GM21737 (cell line): ENCODE data around the gene ARHGAP45.
"Not testable (repeated sequence)": the region's sequence is repeated elsewhere in the genome, so short reads cannot be mapped to it uniquely, and the experiment has no call there.

Experiments used
- ATAC-seq: cut with Tn5 transposase; IDR thresholded peaks from one replicate; pipeline ENCODE4 v1.9.1; 2021; ENCODE audit warnings: mild to moderate bottlenecking, moderate library complexity; ENCODE audit not compliant: unreplicated experiment

Gene ARHGAP45

GRCh38 chr19:1113030-1113985 is 46.3 kb downstream of the ARHGAP45 start:
- peak; percentile 47 for ATAC-seq

DNA sequence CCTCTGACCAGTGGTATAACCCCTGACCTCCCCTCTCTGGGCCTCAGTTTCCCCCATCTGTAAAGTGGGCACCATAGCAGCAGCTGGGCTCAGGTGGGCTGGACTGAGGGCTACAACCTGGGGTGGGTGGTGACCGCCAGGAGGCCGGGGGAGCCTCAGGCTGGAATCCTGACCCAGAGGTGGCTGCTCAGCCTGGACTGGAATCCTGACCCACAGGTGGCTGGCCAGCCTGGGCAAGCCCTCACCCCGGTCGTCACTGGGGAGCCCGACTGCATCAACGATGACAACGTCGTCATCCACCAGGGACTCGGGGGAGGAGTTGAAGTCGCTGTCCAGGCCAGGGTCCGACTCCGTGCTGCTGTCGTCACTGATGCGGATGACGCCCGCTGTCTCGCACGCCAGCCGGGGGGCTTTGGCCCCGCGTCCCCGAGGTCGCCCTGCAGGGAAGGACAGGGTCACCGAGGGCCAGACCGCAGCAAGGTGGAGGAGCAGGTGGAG is 47.1 kb downstream of the ARHGAP45 start:
- no peak for ATAC-seq

DNA sequence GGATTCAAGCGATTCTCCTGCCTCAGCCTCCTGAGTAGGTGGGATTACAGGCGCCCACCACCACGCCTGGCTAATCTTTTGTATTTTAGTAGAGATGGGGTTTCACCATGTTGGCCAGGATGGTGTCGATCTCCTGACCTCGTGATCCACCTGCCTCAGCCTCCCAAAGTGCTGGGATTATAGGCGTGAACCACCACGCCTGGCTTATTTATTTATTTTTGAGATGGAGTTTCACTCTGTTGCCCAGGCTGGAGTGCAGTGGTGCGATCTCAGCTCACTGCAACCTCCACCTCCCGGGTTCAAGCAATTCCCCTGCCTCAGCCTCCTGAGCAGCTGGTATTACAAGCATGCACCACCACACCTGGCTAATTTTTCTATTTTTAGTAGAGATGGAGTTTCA is 47.8 kb downstream of the ARHGAP45 start:
- not testable (repeated sequence) for ATAC-seq

GRCh38 chr19:1115646-1116420 is 48.9 kb downstream of the ARHGAP45 start:
- no peak for ATAC-seq

- ATAC-seq = no peak
Measured at GRCh38 chr19:1116726-1117581, 50.0 kb downstream of the ARHGAP45 start.

- ATAC-seq = no peak
Measured at GRCh38 chr19:1117654-1118053, 50.7 kb downstream of the ARHGAP45 start.

DNA sequence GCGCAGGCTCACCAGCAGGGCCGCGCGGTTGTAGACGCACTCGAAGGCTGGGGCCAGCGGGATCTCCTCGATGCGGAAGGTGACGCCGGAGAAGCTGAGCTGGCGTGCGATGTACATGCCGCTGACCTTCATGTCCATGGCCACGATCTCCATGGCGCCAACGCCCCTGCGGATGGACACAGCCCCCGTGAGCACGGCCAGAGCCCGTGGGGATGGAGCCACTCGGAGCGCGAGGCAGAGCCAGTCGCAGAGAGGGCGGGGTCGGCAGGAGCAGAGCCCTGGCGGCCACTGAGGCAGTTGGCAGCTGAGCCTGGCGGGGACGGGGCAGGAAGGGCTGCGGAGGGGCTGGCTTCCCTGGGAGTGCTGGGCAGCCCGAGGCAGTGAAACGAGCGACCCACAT is 52.0 kb downstream of the ARHGAP45 start:
- ATAC-seq = no peak

DNA sequence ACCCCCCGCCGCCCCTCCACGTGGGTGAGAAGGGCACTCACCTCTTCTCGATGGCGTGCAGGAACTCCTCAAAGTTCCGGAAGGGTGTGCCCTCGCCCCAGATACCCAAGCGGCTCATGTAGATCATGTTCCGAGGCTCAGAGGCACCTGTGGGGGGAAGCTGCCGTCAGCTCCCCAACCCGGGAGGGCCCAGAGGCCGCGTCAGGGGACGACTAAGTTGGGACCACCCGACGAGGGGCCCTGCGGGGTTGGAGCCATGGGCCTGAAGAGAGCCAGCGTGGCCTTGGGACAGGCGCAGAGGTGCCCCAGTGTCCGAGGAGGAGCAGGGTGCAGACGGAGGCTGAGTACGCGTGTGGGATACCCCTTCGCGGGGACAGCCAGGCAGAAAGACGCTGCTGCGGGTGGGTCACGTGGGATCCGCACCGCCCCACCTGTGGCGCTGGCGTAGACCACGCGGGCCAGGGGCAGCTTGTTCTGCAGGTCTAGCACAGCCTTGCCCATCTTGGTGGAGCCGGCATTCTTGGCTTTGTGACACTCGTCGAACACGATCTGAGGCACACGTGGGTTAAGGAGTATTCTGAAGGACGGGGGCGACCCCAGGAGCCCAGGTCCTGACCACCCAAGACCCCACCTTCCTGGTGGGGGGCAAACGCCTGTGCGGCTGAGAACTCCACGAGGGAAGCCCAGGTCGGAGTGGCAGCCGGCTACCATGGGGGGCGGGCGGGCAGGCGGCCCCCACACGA is 52.7 kb downstream of the ARHGAP45 start:
- ATAC-seq = no peak

DNA sequence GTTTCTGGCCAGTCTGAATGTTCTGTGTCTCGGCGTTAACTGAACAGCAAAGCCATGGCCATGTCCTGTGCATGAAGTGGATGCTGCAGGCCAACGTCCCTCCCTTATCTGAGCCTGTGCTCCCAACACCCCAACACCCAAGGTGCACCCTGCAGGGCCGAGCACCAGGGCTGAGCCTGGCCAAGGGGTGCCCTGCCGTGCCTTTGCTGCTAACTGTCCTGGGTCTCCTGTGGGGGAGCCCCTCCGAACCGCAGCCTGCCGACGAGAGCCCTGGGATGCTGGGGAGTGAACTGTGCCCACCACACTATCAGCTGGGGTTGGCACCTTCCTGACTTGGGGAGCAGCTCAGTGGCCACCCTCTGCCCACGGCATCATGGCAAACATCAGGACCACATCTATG is 54.4 kb downstream of the ARHGAP45 start:
- ATAC-seq = no peak

DNA sequence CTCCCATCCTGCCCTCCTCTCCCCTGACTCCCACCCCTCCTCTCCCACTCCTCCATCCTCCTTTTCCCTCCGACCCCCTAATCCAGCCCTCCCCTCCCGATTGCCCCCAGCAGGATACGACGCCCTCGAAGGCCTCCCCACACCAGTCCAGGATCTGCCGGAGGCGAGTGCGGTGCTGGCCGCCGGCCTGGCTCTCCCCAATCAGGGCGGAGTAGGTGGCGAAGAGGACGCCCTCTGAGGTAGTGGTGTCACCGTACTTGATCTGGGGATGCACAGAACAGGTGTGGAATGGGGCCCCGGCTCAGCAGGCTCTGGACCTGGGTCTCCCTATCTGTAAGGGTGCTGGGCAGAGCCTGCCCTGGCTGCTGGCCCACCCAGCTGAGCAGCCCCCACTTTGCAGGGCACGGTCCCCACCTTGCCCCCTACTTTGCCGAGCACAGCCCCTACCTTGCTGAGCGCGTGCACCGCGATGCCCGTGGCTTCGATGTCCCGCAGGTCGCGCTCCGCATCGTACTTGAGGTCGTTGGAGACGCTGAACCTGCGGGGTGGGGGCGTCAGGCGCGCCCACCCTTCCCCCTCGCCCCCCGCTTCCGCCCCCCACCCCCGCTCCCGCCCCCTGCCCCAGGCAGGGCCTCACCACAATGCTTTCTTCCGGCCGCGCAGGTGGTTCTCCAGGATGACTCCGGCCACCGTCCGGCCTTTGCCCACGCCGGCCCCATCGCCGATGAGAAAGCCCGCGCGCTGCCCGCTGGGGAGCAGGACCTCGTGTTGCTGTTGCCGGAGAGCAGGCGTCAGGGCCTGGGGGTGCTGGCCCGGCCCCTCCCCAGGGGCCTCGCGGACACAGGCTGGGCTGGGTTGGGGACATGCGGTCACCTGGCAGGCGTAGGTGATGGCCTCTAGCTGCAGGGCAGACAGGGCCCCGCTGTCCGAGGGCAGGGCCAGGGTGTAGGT is 55.3 kb downstream of the ARHGAP45 start:
- ATAC-seq = no peak

DNA sequence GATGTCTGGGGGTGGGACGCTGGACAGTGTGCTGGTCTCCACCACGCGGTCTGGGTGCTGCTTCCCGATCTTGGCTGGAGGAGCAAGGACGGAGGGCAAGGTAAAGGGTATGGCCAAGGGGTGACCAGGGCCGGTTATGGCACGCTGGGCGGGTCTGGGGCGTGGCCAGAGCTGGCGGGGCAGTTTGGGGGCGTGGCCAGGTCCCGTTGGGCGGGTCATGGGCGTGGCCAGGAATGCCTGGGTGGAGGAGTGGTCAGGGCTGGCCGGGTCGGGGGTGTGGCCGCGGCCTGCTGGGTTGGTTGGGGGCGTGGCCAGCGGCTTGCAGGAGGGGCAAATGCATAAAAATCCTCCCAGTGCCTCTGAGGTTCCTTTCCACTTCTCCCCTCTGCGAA is 56.0 kb downstream of the ARHGAP45 start:
- no peak for ATAC-seq

DNA sequence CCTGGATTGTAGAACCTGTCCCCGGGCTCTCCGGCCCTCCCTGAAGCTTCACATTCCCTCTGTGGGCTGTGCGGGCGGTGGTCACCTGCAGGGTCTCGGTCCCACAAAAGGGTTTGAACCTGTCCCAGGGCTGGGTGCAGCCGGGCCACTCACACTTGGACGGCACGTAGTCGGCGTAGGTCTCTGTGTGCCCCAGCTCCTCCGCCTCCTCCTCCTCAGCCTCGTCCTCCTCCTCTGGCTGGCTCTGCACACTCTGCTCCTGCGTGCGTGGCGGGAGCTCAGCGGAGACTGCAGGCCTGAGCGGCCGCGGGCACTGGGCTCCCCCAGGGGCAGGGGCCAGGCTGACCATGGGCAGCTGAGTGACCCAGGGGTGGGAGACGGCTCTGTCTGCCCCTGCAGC is 56.4 kb downstream of the ARHGAP45 start:
- no peak for ATAC-seq

DNA sequence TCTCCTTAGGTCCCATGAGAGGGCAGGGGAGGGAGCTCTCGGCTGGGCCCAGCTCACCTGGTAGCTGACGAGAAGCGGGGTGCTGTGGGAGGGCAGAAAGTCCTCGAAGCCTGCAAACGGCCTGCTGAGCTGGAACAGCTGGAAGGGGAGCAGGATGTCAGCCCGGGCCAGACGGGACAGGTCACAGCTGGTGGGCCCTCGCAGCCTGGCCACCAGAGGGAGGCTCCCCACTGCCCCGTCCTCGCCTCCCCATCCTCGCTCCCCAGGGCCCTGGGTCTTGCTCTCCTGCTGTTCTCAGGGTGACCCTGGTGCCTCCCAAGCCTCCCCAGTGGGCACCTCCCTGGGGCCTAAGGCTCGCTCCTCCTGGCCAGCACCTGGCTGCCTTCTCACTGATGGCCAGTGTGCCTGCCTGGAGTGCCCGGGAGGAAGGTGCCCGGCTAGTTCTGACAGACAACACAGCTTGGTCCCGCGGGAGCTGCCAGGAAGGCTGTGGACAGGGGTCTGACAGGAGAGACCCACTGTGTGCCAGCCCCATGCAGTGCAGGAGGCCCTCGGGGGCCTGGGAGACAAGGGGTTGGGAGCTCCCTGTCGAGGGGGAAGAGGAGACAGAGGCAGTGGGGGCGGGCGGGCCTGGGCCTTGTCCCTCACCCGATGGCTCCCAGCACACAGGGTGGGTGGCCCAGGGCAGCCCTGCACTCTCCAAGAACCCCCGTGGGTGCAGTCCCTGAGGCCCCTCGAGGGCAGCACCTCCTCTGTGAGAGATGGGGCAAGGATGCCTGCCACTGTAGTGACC is 57.1 kb downstream of the ARHGAP45 start:
- no peak for ATAC-seq

DNA sequence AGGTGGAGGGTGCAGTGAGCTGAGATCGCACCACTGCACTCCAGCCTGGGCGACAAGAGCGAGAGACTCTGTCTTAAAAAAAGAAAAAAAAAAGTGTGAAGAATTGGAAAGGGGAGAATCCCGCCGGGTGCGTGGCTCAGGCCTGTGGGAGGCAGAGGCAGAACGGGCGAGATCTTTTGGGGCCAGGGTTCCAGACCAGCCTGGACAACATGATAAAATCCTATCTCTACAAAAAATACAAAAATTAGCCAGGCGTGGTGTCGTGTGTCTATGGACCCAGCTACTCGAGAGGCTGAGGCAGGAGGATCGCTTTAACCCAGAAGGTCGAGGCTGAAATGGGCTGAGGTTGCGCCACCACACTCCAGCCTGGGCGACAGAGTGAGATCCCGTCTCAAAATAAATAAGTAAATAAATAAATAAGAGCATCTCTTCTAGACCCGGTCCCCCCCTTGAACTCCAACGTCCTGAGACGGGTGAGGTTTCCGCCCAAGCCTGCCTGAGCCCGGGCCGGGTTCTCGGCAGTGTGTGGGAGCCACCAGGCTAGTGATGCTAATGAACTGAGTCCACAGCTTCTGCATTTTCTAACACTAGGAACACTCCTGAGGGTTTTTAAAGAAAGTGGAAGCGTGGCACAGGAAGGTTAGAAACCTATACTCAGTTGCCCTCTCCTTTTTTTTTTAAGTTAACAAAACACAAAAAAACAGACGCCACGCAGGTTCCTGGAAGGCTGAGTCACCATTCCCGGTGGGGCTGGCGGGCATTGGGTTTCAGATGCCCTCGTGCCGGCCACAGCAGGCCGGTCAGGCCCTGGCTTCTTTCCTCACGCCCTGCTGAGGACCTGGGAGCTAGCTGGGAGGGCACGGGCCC is 58.9 kb downstream of the ARHGAP45 start:
- ATAC-seq = no peak

DNA sequence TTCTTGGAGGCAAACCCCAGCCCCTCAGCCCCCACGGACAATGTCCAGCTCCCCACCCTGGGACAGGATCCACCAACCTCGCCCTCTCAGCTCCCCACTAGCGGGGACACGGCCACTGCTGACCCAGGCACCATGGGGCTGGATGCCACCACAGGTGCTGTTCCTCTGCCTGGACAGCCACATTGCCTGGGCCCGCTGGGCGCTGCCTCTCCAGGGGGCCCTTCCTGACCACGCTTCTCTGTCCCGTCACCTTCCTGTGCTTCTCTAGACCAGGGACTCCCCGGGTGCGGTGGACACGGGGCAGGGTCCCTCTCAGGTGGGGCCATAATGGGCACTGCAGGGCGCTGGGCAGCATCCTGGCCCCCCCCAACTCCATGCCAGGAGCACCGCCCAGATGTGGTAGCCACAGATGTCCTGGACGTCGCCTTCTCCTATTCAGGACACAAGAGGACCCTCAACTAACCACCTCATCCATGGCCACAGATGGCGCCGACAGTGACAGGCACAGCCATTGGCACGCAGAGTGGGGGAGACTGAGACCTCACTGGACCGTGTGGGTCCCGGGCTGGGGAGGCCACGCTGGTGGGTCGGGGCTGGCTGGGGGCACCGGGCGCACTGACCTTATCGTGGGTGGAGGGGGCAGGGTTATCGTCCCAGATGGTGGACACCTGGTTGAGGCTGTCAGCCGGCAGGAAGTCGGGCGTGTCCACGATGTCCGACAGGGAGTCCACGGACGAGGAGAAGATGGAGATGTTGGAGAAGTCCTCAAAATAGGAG is 60.2 kb downstream of the ARHGAP45 start:
- no peak for ATAC-seq

DNA sequence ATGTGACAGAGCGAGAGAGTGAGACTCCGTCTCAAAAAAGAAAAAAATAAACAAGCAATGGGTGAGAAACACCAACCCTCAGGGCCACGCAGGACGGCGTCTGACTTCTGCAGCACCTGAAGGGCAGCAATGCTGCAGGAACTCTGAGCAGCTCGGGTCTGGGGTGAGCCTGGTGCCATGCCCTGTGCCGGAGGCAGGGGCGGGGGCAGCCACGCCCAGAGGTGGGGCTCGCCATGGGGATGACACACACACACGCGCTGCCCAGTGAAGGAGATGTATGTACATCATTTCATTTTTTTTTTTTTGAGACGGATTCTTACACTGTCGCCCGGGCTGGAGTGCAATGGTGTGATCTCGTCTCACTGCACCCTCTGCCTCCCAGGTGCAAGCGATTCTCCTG is 61.1 kb downstream of the ARHGAP45 start:
- ATAC-seq = no peak

DNA sequence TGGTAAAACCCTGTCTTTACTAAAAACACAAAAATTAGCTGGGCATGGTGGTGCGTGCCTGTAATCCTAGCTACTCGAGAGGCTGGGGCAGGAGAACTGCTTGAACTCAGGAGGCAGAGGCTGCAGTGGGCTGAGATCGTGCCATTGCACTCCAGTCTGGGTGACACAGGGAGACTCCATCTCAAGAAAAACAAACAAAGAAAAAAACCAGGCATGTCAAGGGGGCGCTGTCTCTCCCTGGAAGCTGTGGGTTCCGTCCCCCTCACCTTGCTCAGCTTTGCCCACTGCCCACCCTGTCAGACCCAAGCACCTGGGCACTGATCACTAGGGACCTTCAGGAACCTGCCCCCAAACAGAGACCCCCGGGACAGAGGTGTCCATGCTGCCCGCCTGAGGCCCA is 62.1 kb downstream of the ARHGAP45 start:
- not testable (repeated sequence) for ATAC-seq
